Heart right ventricle (tissue), 16 donors: ENCODE measurements around the gene RPL37. TPM values are rescaled to one million over a fixed set of nuclear protein-coding genes. Genes with fewer than 3 reads are reported as not detected.

ENCODE experiments used
- ATAC-seq, 8 donors: fragments of 200-7000 bp; cut with Tn5 transposase; one replicate each; pipeline ENCODE4 v1.9.1; 2020; ENCODE audit warnings: mild to moderate bottlenecking in 8 of 8, moderate library complexity in 8 of 8, moderate number of reproducible peaks in 1 of 8
- DNase-seq, 2 donors: peaks; one replicate each; pipeline ENCODE4 v3.0.0-alpha.2; 2020
- H3K27ac ChIP-seq, 10 donors: fragments of 200-600 bp; sonication (generic) in 2 of 10; one replicate each; pipeline versions ENCODE4 v1.5.0 to v1.8.0; 2020 to 2022; ENCODE audit warnings: mild to moderate bottlenecking in 3 of 10
- H3K27me3 ChIP-seq, 7 donors: fragments of 200-600 bp; one replicate each; pipeline ENCODE4 v1.8.0; 2021 to 2022; ENCODE audit warnings: mild to moderate bottlenecking in 2 of 7
- H3K36me3 ChIP-seq, 9 donors: fragments of 200-600 bp; sonication (generic) in 1 of 9; one replicate each; pipeline versions ENCODE4 v1.5.0 to v1.8.0; 2020 to 2022; ENCODE audit warnings: mild to moderate bottlenecking in 2 of 9
- H3K4me1 ChIP-seq, 9 donors: fragments of 200-600 bp; sonication (generic) in 1 of 9; one replicate each; pipeline versions ENCODE4 v1.5.0 to v1.8.0; 2020 to 2022; ENCODE audit warnings: mild to moderate bottlenecking in 4 of 9
- H3K4me3 ChIP-seq, 10 donors: fragments of 200-600 bp; sonication (generic) in 2 of 10; one replicate each; pipeline versions ENCODE4 v1.5.0 to v1.8.0; 2020 to 2022; ENCODE audit warnings: mild to moderate bottlenecking in 7 of 10, moderate library complexity in 2 of 10
- H3K9me3 ChIP-seq, 11 donors: fragments of 200-600 bp in 10 of 11; sonication (generic) in 2 of 11; one replicate each; pipeline versions ENCODE4 v1.5.0 to v1.8.0; 2013 to 2022; ENCODE audit warnings: mild to moderate bottlenecking in 2 of 11, control low read depth in 1 of 11, moderate library complexity in 1 of 11
- WGBS, 2 donors: extraction: QIAGEN DNeasy Blood & Tissue Kit; methylation state at CpG; one replicate each; pipeline ENCODE4 v1.1.7; 2013; ENCODE audit warnings: inconsistent platforms in 1 of 2; 5-methylcytosine and 5-hydroxymethylcytosine counted together
- intact Hi-C, 10 donors: fragments of 100-400 bp; cut with DNase I; formaldehyde crosslinking; loops; one replicate each; pipeline versions ENCODE4 v1.11.1 to v1.14.2; 2022
- polyA plus RNA-seq, 2 donors: library from polyadenylated mRNA; stranded (reverse); fragments of 200-250 nt; gene quantifications; one replicate each; pipeline ENCODE4 v1.2.3, GENCODE V29; 2013
- total RNA-seq, 10 donors: library from RNA; stranded (reverse); fragmentation: NEBNext Ultra II Directional in 3 of 10; extraction: Animal tissue kit (Norgen Biotek cat#: 25700) in 3 of 10; gene quantifications; one replicate each; pipeline versions ENCODE4 v1.2.1 to v1.2.4, GENCODE V29; 2021 to 2023
- TF ChIP-seq, protein P1 (sequence below), 9 donors: fragments of 200-600 bp; sonication (generic) in 2 of 9; IDR thresholded peaks; one replicate each; pipeline versions ENCODE4 v1.5.0 to v1.8.0; 2021 to 2022; ENCODE audit warnings: antibody characterized with exemption in 9 of 9, mild to moderate bottlenecking in 5 of 9, moderate library complexity in 1 of 9
- donor health status: Arrhythmogenic right ventricular cardiomyopathy.
- donor health status: ischemic (EF 13 %, LVEDD 7.1; RV severe dilation, severe dysfunction).
- donor health status: healthy with polysubstance abuse.
- donor health status: DM: no; HTN: yes; CAD: no.
- donor health status: DM: no; HTN: no; CAD: no.
- donor health status: ischemic (EF 25% LVEDD 6.9; RV normal size, moderate dysfunction).
- donor health status: ischemic (EF 25% LVEDD 5.7; RV mildly dilated, moderate dysfunction).
- donor health status: healthy.
- donor health status: DM: yes; HTN: yes; CAD: no.
- donor health status: Ischemic cardiomyopathy.
- donor health status: ischemic (EF 35%, LVEDD 5.7; RV mildly dilated, moderate dysfunction).
- donor health status: nonischemic (EF 11% LVEDD 7.7; RV severe dilation, severe dysfunction).
- donor health status: DM: yes; HTN: yes; CAD: no.
- donor health status: PGD.
- donor health status: ischemic (EF 29% LVEDD 5.4; RV normal size, mild dysfunction).
- donor health status: nonischemic (EF 23%, LVEDD 6.1; RV moderate dilation, normal function).

Gene RPL37
- total and polyA plus RNA-seq, 12 donors, result 530 to 1,864 (median 597) TPM

DNA sequence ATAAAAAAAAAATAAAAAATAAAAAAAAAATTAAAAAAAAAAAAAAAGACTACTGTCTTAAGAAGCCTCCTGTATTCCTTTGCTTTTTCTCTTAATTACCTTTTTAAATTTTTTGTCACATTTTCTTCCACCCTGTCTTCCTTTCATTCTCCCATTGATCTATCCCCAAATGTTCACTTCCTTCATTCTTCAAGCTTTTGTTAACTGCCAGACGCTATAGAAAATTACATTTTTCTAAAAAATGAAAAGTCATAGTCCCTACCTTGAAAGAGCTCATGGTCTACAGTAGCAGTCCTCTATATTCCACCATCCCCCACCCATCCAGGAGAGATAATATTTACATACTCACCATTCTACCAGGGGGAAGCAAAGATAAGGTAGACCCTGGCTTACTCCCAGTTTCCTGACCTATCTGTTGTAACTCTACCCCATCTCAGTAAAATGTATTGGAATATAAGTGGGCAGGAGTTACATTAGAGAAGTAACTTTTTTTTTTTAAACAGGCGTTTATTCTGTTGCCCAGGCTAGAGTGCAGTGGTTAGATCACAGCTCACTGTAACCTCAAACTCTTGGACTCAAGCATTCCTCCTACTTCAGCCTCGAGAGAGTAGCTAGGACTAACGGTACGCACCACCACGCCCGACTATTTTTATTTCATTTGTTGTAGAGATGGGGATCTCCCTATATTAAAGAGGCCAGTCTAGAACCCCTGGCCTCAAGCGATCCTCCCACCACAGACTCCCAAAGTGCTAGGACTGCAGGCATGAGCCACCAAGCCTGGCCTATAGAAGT lies 33.1 kb downstream of the RPL37 start:
- peaks cover 0 to 16% (median 8%) of the 10 kb centered on the region in 9 donors for H3K4me1 ChIP-seq
- no peak overlapping the region for H3K4me3 ChIP-seq
- ATAC-seq (no peak), DNase-seq (no peak)
- no peaks in the 10 kb centered on the region for H3K27me3 ChIP-seq
- intact Hi-C loops, result no loop called here
- H3K9me3 ChIP-seq, result no peaks in the 10 kb centered on the region
- H3K27ac ChIP-seq, result no peak overlapping the region
- TF ChIP-seq, protein P1, sequence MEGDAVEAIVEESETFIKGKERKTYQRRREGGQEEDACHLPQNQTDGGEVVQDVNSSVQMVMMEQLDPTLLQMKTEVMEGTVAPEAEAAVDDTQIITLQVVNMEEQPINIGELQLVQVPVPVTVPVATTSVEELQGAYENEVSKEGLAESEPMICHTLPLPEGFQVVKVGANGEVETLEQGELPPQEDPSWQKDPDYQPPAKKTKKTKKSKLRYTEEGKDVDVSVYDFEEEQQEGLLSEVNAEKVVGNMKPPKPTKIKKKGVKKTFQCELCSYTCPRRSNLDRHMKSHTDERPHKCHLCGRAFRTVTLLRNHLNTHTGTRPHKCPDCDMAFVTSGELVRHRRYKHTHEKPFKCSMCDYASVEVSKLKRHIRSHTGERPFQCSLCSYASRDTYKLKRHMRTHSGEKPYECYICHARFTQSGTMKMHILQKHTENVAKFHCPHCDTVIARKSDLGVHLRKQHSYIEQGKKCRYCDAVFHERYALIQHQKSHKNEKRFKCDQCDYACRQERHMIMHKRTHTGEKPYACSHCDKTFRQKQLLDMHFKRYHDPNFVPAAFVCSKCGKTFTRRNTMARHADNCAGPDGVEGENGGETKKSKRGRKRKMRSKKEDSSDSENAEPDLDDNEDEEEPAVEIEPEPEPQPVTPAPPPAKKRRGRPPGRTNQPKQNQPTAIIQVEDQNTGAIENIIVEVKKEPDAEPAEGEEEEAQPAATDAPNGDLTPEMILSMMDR (IDR thresholded peaks at IDR 0.05), result no peak
- WGBS, 2 donors, result 87 to 90% methylated on average over 8 of the region's 8 CpGs
- H3K36me3 ChIP-seq, result no peaks in the 10 kb centered on the region

DNA sequence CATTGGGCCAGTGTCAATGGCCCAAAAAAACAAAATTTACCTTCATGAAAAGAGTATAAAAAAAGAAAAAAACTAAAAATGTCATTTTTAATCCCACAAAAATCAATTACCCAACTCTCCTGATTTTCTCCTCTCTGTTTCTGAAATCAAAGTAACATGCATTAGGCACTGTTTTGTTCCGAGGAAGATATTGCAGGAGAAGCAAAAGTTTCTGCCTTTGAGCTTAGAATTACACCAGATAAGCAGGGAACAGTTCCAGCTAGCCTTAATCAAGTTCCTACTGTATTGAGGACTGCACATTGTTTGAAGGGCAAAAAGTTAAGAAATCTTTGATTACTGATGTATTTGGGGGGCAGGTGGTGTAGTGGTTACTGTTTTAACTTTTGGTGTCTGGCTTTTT lies 35.8 kb downstream of the RPL37 start:
- WGBS, 2 donors, result 2 to 26% methylated on average over 1 of the region's 1 CpG
- Histone ChIP-seq H3K9me3 (no peaks in the 10 kb centered on the region), H3K27ac (peak overlapping the region in 3 of 10 donors; percentile 90 to 94 (median 93)), H3K4me1 (peaks cover 0 to 36% (median 27%) of the 10 kb centered on the region in 9 donors), H3K4me3 (peak overlapping the region in 5 of 10 donors; percentile 74 to 98 (median 91)), H3K27me3 (no peaks in the 10 kb centered on the region), H3K36me3 (peaks cover 0 to 9% (median 0%) of the 10 kb centered on the region in 9 donors)
- intact Hi-C loops, result no loop called here
- DNase-seq (no peak), ATAC-seq (no peak)
- TF ChIP-seq, protein P1 (IDR thresholded peaks at IDR 0.05), result no peak

DNA sequence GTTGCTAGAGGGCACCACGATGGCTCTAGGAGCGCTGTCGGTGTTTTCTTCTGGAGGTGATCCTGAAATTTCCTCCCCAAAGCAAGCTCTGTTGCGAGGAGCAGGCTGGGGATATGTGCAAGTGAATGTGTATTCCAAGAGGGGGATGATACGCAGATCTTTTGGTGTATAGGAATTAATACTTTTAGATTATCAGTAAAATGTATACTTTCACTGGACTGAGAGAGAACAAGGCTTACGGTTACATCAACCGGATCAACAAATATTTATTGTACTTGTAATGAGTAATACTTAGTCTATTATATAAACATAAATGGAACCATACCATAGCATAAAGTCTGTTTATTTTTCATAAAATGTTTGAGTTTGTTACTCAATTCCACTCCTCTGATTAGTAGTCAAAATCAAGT lies 36.2 kb downstream of the RPL37 start:
- ATAC-seq, result peak in 1 of 8 donors; percentile 54
- intact Hi-C loops, result loop anchor here in 2 of 10 donors (1.0 kb wide), 1 partner anchor 44 kb away; the partner anchor contains the start of gene TTC33 (in 2 of the 2)

More for the DNA sequence above, 36.2 kb downstream of the RPL37 start:
- WGBS, 2 donors, result 5 to 8% methylated on average over 7 of the region's 7 CpGs
- H3K36me3 ChIP-seq, result peaks cover 0 to 9% (median 0%) of the 10 kb centered on the region in 9 donors
- no peak for DNase-seq
- peak overlapping the region in 9 of 10 donors; percentile 90 to 96 (median 94) for H3K27ac ChIP-seq
- peak overlapping the region; percentile 74 to 99 (median 93) for H3K4me3 ChIP-seq
- H3K27me3 ChIP-seq, result no peaks in the 10 kb centered on the region
- TF ChIP-seq, protein P1 (IDR thresholded peaks at IDR 0.05), result no peak
- H3K4me1 ChIP-seq, result peaks cover 0 to 38% (median 27%) of the 10 kb centered on the region in 9 donors
- H3K9me3 ChIP-seq, result no peaks in the 10 kb centered on the region
